Mononuclear cell (primary cell): ENCODE measurements around the gene LILRB2. TPM values are rescaled to one million over a fixed set of nuclear protein-coding genes. Genes with fewer than 3 reads are reported as not detected.
A peak's percentile ranks its signal among the peaks of the same experiment; 100 is the strongest.
"Not testable (repeated sequence)": the region's sequence is repeated elsewhere in the genome, so short reads cannot be mapped to it uniquely, and the experiment has no call there.

ENCODE experiments used
- H3K27me3 ChIP-seq: 2 replicates; pipeline ENCODE4 v1.6.0; 2011; ENCODE audit warnings: low read length, control low read depth; ENCODE audit not compliant: insufficient read depth
- H3K4me1 ChIP-seq: 2 replicates; pipeline ENCODE4 v1.5.1; 2011; ENCODE audit warnings: mild to moderate bottlenecking, low read length, control low read depth; ENCODE audit not compliant: insufficient read depth
- H3K4me3 ChIP-seq: 2 replicates; pipeline ENCODE4 v1.5.1; 2011; ENCODE audit warnings: mild to moderate bottlenecking, low read length, moderate library complexity
- H3K9me3 ChIP-seq: 2 replicates; pipeline ENCODE4 v1.5.1; 2011; ENCODE audit warnings: low read depth, mild to moderate bottlenecking, control low read depth, low read length
- total RNA-seq: library from RNA; depleted of rRNA; stranded (reverse); fragments of >200 nt; gene quantifications from one replicate; pipeline ENCODE4 v1.2.3, GENCODE V29; 2012

LILRB2 gene
- total RNA-seq, 1 donor: 27.3 TPM

DNA sequence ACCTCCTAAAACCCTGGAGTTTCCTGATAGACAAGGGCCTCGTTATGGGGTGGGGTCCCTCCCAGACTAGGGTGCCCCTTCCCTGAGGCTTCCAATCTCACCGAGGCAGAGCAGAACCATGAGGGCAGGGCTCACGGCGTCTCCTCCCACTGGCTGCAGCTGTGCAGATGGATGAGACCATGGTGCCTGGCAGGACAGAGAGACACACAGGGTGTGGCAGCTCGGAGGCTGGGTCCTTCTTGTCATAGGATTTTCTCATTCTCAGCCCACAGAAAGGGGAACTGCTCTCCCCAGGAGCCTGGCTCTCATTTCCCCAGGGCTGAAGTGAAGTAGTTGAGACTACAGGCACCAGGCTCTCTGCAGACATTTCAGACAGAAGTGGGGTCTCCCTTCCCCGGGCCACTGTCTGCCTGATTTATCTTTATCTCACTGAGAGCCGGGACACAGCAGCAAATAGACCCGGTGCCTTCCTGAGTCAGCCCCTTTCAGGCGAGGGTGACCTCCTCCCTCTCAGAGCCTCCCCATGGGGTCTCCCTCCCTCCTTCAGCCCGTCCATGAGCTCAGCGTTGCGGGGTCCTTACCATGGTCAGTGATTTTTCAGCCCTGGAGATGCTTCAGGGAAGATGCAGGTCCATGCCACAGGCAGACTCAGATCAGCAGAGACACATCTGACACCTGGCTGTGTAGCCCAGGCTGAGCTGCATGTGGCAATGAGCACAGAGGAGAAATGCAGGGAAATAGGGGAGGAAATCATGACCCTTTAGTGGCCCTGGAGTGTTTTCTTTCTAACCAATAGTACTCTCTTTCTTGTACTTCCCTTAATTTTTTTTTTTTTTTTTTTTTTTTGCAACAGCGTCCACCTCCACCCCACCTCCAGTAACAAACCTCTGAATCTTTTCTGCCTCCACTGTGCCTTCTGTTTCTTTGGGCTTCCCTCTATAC lies 31.8 kb upstream of the LILRB2 start, which contains the start of gene LILRA5:
Gene LILRA5 (minus strand): TSS at position 731 of the 942 bp plus-strand sequence. CDS start 147 bp downstream, at position 584.
- Histone ChIP-seq H3K27me3 (no peaks in the 10 kb centered on the region), H3K4me3 (peak within 1 kb of the TSS; percentile 53), H3K4me1 (peaks cover 69% of the 10 kb centered on the region), H3K9me3 (no peaks in the 10 kb centered on the region)

DNA sequence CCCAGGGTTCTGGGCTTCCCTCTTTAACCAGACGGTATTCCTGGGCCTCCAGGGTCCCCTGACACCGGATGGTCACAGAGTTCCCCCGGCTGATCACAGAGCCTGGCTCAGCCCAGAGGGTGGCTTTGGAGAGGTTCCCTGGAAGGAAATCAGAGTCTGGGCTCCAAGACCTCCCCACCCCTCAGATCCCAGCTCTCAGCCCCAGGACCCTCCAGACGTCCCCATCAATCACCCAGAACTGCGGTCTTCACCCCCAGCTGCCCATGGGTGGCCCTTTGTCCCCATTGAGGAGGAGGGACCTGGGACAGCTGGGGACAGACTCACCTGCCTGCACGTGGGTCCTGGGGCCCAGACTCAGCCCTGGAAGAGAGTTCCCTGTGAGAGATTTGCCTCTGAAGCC lies 31.1 kb upstream of the LILRB2 start:
- H3K4me1 ChIP-seq: peaks cover 69% of the 10 kb centered on the region
- no peaks in the 10 kb centered on the region for H3K9me3 ChIP-seq
- no peaks in the 10 kb centered on the region for H3K27me3 ChIP-seq
- peak overlapping the region; percentile 53 for H3K4me3 ChIP-seq

DNA sequence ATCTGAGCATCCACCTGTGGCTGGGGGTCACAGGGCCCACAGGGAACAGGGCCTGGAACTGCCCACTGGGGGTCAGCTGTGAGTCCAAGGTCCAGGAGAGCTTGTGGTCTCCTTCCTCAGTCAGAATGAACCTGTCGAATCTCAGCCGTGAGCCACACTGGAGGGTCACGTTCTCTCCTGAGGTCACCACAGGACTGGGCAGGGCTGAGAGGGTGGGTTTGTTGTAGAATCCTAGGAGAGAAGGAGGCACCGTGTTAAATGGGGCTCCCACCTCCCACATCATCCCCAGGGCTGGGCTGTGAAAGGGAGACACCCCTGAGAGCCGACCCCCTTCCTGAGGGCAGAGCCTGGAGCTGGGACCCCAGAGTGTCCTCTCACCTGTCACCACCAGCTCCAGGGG lies 30.6 kb upstream of the LILRB2 start:
- Histone ChIP-seq H3K4me1 (peaks cover 69% of the 10 kb centered on the region), H3K27me3 (no peaks in the 10 kb centered on the region), H3K9me3 (no peaks in the 10 kb centered on the region), H3K4me3 (peak overlapping the region; percentile 53)

DNA sequence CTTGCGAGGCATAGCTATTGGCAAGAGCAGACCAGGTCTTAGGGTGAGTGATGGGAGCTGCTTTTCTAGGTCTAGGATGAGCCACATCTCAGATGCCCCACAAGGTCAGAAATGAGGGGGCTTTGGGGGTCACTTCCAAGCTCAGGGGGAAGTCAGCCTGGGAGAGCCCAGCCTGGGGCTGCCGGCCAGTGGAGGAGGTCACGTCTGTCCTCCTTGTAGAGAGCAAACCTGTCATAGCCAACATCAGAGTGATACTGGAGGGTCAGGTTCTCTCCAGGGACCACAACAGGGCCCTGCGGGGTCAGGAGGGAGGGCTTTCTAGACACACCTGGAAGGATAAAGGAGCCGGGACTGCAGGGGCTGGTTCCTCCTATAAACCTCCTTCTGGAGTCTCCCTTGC lies 29.6 kb upstream of the LILRB2 start:
- no peaks in the 10 kb centered on the region for H3K9me3 ChIP-seq
- H3K4me3 ChIP-seq: no peak overlapping the region
- peaks cover 70% of the 10 kb centered on the region for H3K4me1 ChIP-seq
- no peaks in the 10 kb centered on the region for H3K27me3 ChIP-seq

DNA sequence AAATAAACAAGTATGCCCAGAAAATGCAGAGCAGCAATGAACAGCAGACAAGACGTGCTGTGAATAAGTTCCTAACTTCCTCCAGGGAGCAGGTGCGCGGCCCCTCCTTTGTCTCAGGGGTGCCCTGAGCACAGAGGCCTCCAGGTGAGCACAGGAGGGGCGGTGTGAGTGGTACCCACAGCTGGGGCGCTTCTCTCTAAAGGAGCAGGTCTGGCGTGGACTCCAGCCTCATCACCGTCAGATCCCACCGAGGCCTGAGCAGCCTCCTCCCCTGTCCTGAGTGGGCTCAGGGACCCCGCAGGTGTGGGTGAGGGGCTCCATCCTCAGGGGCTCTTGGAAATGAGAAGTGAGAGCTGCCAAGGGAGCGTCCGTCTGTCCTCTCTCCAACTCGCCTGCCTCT lies 28.9 kb upstream of the LILRB2 start:
- Histone ChIP-seq H3K4me3 (no peak overlapping the region), H3K9me3 (no peaks in the 10 kb centered on the region), H3K4me1 (peaks cover 77% of the 10 kb centered on the region), H3K27me3 (no peaks in the 10 kb centered on the region)

DNA sequence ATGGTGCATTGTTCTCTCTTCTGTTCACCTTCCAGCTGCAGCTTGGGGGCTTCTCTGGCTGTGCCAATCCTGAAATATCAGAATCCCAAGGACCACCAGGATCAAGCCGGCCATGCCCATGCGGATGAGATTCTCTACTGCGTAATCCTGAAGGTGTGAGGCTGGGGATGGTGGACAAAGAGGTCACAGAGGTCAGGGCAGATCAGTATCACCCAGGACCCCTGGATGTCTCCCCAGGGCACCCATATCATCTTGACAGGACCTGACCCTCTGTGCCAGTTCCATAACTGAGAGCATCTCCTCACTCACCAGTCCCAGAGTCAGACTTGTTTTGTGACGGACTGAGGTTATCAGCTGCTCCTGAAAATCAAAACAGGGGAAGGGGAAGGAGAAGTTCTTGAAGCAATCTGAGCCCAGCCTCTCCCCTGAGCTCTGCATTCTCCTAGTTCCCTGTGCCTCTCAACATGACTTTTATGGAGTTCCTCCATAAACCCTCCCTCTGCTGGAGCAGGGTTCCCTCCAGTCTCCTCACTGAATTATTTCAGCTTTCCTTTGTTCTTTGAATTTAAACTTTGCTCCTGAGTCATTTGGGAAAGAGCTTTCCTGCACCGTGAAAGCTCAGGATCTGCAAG lies 26.6 kb upstream of the LILRB2 start:
- Histone ChIP-seq H3K9me3 (no peaks in the 10 kb centered on the region), H3K27me3 (no peaks in the 10 kb centered on the region), H3K4me3 (no peak overlapping the region), H3K4me1 (peaks cover 84% of the 10 kb centered on the region)

DNA sequence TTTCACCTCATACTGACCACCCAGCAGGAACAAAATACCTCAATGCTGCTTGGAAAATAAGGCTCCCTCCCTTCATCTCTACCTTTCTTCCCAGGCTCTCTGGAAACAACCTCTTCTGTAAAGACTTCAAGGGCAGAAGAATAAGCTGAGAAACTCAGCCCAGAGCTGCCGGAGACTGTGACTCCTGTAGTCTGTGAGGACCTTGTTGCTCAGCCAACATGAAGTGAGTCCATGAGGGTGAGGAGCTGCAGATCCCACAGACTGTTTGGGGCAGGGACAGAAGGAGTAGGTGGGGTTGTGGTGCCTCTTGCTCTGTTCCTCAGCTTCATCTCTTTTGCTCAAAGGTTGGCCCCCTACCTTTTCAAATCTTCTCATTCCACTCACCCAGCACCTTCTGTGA lies 24.2 kb upstream of the LILRB2 start:
- Histone ChIP-seq H3K4me3 (no peak overlapping the region), H3K4me1 (peaks cover 76% of the 10 kb centered on the region), H3K9me3 (no peaks in the 10 kb centered on the region), H3K27me3 (no peaks in the 10 kb centered on the region)

DNA sequence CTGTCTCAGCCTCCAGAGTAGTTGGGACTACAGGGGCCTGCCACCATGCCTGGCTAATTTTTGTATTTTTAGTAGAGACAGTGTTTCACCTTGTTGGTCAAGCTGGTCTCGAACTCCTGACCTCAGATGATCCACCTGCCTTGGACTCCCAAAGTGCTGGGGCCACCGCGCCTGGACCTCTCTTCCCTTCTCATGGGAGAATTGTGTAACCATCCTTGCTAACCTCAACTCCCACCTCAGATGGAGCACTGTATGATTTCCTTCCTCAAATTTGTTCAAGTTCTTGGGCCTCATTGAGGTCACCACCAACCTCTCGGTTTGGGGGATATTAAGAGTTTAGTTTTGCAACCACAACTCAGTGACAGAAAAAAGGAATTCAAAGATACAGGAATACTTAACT lies 21.3 kb upstream of the LILRB2 start:
- H3K4me1 ChIP-seq: peaks cover 84% of the 10 kb centered on the region
- H3K27me3 ChIP-seq: no peaks in the 10 kb centered on the region
- no peaks in the 10 kb centered on the region for H3K9me3 ChIP-seq
- H3K4me3 ChIP-seq: no peak overlapping the region

DNA sequence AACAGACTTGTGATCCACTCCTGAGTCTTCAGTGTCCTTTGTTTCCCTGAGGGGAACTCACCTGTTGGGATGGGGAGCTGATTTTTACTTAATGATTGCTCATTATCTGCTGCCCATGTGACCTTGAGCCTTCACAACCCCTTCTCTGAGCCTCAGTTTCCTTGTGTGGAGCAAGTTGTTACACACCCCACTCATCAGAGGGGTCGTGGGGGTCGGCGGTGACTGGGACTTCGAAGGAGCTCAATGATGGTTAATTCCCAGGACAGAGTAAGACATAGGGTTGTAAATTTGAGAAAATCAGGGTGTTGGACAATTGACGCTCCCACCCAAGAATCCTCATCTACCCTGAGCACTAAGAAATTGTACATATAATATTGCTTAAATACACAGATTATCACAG lies 18.6 kb upstream of the LILRB2 start:
- Histone ChIP-seq H3K4me3 (no peak overlapping the region), H3K4me1 (peaks cover 56% of the 10 kb centered on the region), H3K27me3 (peaks cover 2% of the 10 kb centered on the region), H3K9me3 (no peaks in the 10 kb centered on the region)

DNA sequence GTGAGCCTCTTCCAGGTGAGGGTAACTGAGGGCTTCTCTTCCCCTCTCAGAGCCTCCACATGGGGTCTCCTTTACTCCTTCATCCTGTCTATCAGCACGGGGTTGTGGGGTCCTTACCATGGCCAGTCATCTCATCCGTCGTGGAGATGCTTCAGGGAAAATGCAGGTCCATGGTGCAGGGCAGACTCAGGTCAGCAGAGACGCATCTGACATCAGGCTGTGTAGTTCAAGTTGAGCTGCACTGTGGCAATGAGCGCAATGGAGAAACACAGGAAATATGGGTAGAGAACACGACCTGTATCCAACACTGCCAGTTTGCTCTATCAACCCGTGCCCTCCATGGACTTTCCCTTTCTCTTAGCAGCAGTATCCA lies 18.2 kb upstream of the LILRB2 start:
- Histone ChIP-seq H3K9me3 (no peaks in the 10 kb centered on the region), H3K4me1 (peaks cover 52% of the 10 kb centered on the region), H3K27me3 (peaks cover 6% of the 10 kb centered on the region), H3K4me3 (no peak overlapping the region)

DNA sequence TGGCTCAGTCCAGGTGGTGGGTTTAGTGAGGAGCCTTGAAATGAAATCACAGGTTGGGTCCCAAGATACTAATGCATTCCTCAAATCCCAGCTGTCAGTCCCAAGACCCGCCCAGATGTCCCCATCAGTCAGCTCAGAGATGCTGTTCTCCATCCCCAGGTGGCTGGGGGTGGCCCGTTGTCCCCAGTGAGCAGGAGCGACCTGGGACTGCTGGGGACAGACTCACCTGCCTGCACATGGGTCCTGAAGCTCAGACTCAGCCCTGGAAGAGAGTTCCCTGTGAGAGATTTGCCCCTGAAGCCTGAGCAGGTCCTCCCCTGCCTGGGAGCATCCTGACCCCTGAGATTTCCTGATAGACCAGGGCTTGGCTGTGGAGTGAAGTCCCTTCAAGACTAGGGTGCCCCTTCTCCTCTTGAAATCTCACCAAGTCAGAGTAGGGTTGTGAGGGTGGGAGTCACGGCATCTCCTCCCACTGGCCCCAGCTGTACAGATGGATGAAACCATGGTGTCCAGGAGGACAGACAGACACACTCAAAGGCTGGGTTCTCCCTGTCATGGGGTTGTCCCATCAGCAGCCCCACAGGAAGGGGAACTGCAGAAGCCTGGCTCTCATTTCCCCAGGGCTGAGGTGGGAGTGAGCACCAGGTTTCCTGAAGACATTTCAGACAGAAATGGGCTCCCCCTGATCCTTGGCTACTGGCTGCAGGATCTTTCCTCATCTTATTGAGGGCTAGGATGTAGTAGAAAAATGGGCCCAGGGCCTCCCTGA lies 17.6 kb upstream of the LILRB2 start:
- no peaks in the 10 kb centered on the region for H3K9me3 ChIP-seq
- peaks cover 11% of the 10 kb centered on the region for H3K27me3 ChIP-seq
- peaks cover 47% of the 10 kb centered on the region for H3K4me1 ChIP-seq
- H3K4me3 ChIP-seq: no peak overlapping the region

DNA sequence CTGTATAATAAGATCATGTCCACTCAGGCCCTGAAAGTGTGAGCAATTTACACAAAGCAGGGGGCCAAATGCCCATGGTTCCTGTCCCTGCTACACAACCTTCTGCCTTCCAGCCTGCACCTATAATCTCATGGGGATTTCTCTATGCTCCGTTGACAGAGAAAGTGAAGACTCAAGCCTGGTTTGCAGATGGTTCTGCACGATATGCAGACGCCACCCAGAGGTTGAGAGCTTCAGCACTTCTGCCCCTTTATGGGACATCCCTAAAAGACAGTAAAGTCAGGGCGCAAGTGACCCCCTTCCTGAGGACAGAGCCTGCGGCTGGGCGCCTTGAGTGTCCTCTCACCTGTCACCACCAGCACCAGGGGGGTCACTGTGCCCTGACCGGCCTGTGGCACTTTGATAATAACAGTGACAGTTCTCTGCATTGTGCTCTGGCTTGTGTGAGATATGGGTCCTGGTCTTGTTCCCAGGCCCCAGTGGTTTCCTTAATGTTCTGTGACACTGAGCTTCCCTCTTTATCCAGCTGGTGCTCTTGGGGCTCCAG lies 16.9 kb upstream of the LILRB2 start:
- Histone ChIP-seq H3K27me3 (peaks cover 16% of the 10 kb centered on the region), H3K4me1 (peaks cover 40% of the 10 kb centered on the region), H3K4me3 (no peak overlapping the region), H3K9me3 (no peaks in the 10 kb centered on the region)

DNA sequence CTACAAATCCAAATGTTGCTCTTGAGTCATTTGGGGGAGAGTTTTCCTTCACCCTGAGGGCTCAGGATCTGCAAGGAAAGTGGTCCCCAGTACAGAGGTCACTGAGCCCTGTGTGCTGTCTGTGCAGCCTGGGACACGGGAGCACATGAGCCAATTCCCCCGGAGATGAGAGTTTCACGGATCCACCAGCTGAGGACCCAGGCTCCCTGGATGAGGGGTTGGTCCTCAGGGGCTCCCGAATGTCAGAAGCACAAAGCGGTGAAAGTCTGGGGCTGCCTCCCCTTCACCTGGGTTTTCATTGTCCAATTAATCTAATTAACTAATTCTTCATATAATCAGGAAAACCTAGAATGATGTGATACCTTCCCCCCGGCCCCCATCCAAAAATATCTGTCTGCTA lies 13.6 kb upstream of the LILRB2 start:
- H3K4me3 ChIP-seq: no peak overlapping the region
- H3K27me3 ChIP-seq: peaks cover 17% of the 10 kb centered on the region
- no peaks in the 10 kb centered on the region for H3K9me3 ChIP-seq
- peaks cover 32% of the 10 kb centered on the region for H3K4me1 ChIP-seq

DNA sequence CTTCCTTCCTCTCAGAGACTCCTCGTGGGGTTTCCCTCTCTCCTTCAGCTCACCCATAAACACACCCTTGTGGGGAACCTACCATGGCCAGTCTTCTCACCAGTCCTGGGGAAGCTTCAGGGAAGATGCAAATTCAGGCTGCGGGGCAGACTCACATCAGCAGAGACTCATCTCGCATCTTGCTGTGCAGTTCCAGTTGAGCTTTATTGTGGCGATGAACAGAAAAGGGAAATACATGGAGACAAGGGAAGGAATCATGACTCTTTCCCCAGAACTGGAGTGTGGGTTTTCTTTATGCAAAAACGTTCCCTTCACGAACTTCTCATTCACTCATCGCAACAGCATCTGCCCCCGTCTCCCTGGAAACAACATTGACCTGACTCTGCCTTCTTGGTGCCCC lies 8.2 kb upstream of the LILRB2 start:
- H3K4me3 ChIP-seq, H3K9me3 ChIP-seq: not testable (repeated sequence)
- peaks cover 12% of the 10 kb centered on the region for H3K27me3 ChIP-seq
- H3K4me1 ChIP-seq: peaks cover 41% of the 10 kb centered on the region

DNA sequence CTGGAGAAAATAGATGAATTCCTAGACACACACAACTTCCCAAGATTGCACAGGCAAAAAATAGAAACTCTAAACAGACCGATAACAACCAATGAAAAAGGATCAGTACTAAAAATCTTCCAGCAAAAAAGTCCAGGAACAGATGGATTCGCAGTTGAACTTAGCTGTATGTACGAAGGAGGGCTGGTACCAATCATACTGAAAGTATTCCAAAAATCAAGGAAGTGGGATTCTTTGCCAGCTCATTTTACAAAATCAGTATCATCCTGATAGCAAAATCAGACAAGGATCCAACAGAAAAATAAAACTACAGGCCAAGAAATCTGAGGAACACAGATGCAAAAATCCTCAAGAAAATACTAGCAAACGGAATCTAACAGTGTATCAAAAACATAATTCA lies 6.5 kb upstream of the LILRB2 start:
- H3K4me3 ChIP-seq: no peak overlapping the region
- H3K4me1 ChIP-seq: peaks cover 58% of the 10 kb centered on the region
- no peaks in the 10 kb centered on the region for H3K27me3 ChIP-seq
- H3K9me3 ChIP-seq: no peaks in the 10 kb centered on the region
